Suprapubic skin (tissue), 4 donors: Measurements from ENCODE around the gene NOS1AP. TPM values are rescaled to one million over a fixed set of nuclear protein-coding genes. Genes with fewer than 3 reads are reported as not detected.

Experiments
- DNase-seq, 2 donors: peaks; one replicate each; pipeline ENCODE4 v3.0.0-alpha.2; 2019; ENCODE audit warnings: low spot score in 2 of 2
- H3K27ac ChIP-seq: fragments of 200-600 bp; sonication (generic); one replicate; pipeline ENCODE4 v1.5.1; 2019
- H3K27me3 ChIP-seq: fragments of 200-600 bp; sonication (generic); one replicate; pipeline ENCODE4 v1.5.1; 2019
- H3K36me3 ChIP-seq: fragments of 200-600 bp; sonication (generic); one replicate; pipeline ENCODE4 v1.5.1; 2019
- H3K4me1 ChIP-seq: fragments of 200-600 bp; sonication (generic); one replicate; pipeline ENCODE4 v1.5.1; 2019
- H3K4me3 ChIP-seq: fragments of 200-600 bp; sonication (generic); one replicate; pipeline ENCODE4 v1.5.1; 2019; ENCODE audit warnings: mild to moderate bottlenecking
- H3K9me3 ChIP-seq: fragments of 200-600 bp; sonication (generic); one replicate; pipeline ENCODE4 v1.5.1; 2019
- EP300 ChIP-seq: sonication (generic); formaldehyde crosslinking; IDR thresholded peaks from one replicate; pipeline ENCODE4 v1.6.1; 2017; ENCODE audit warnings: antibody characterized with exemption
- POLR2A ChIP-seq, 2 donors: fragments of 450-650 bp; IDR thresholded peaks; one replicate each; pipeline ENCODE4 v1.6.1; 2017; ENCODE audit warnings: antibody characterized with exemption in 2 of 2, mild to moderate bottlenecking in 2 of 2, moderate library complexity in 2 of 2
- POLR2AphosphoS5 ChIP-seq, 3 donors: sonication (generic); formaldehyde crosslinking; IDR thresholded peaks; one replicate each; pipeline ENCODE4 v1.6.1; 2017; ENCODE audit warnings: antibody characterized with exemption in 3 of 3
- WGBS: methylation state at CpG from one replicate; pipeline ENCODE4 v1.1.5; 2018; 5-methylcytosine and 5-hydroxymethylcytosine counted together
- total RNA-seq, 4 donors: library from RNA; depleted of rRNA; stranded (reverse); fragments of >200 nt; gene quantifications; one replicate each; pipeline ENCODE4 v1.1.0, GENCODE V29; 2016
- TF ChIP-seq, protein P1 (sequence below), 2 donors: fragments of 200-600 bp in 1 of 2; fragments of 450-650 bp in 1 of 2; sonication (generic) in 1 of 2; IDR thresholded peaks; one replicate each; pipeline ENCODE4 v1.5.1; 2016 to 2019; ENCODE audit warnings: antibody characterized with exemption in 2 of 2, mild to moderate bottlenecking in 1 of 2, moderate library complexity in 1 of 2

The NOS1AP gene
- total RNA-seq, 4 donors from 2014 or later = 1.9 to 9.5 (median 3.3) TPM

DNA sequence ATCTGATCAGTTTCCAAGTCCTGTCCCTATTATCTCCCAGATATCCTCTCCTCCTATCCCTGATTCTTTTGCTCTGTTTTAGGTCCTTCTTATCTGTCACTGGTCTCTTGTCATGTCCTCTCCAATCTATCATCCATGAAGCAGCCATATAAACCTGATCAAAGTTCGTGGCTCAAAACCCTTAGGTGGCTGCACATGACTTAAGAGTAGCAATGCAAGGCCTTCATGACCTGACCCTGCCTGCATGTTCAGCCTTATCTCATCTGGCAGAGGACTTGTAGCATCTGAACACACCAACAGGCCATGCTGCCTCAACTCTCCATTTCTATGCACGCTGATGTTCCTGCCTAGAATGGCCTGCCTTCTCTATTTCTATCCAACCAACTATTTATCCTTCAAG lies 65.2 kb downstream of the NOS1AP start:
- TF ChIP-seq POLR2A (IDR thresholded peaks at IDR 0.05) (no peak), POLR2AphosphoS5 (IDR thresholded peaks at IDR 0.05) (no peak), EP300 (no peak)
- TF ChIP-seq, protein P1, sequence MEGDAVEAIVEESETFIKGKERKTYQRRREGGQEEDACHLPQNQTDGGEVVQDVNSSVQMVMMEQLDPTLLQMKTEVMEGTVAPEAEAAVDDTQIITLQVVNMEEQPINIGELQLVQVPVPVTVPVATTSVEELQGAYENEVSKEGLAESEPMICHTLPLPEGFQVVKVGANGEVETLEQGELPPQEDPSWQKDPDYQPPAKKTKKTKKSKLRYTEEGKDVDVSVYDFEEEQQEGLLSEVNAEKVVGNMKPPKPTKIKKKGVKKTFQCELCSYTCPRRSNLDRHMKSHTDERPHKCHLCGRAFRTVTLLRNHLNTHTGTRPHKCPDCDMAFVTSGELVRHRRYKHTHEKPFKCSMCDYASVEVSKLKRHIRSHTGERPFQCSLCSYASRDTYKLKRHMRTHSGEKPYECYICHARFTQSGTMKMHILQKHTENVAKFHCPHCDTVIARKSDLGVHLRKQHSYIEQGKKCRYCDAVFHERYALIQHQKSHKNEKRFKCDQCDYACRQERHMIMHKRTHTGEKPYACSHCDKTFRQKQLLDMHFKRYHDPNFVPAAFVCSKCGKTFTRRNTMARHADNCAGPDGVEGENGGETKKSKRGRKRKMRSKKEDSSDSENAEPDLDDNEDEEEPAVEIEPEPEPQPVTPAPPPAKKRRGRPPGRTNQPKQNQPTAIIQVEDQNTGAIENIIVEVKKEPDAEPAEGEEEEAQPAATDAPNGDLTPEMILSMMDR (IDR thresholded peaks at IDR 0.05) = no peak
- Histone ChIP-seq H3K27me3 (no peaks in the 10 kb centered on the region), H3K27ac (no peak overlapping the region)

DNA sequence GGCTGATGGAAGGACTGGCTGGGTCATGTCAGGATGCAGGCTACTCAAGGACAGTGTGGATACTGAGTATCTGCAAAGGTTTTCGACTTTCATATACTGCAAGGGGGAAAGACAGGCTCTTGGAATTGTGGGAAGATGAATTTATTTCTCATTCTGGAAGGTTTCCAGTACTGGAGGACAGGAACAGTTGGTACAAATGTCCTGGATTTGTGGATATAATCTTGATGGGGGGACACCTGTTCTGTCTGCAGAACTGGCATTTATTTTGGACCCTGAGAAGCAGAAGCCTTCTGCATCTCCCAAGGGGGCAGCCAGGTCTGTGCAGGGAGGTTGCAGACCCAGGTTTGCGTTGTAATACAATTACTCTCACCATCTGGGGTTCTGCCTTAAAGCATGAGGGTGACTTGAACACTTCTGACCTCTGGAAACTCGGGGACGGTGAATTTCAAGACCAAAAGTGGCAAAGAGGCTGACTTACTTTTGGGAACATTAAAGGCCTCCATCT lies 65.8 kb downstream of the NOS1AP start:
- no peaks in the 10 kb centered on the region for H3K27me3 ChIP-seq
- TF ChIP-seq POLR2AphosphoS5 (IDR thresholded peaks at IDR 0.05) = no peak
- no peak for TF ChIP-seq POLR2A (IDR thresholded peaks at IDR 0.05)
- TF ChIP-seq EP300 = no peak
- TF ChIP-seq, protein P1 (IDR thresholded peaks at IDR 0.05) = no peak

More for the DNA sequence above, 65.2 kb downstream of the NOS1AP start:
- 87% methylated on average over 2 of the region's 2 CpGs for WGBS
- Histone ChIP-seq H3K4me3 (no peak overlapping the region), H3K36me3 (no peaks in the 10 kb centered on the region), H3K9me3 (no peaks in the 10 kb centered on the region), H3K4me1 (no peaks in the 10 kb centered on the region)
- DNase-seq = no peak

DNA sequence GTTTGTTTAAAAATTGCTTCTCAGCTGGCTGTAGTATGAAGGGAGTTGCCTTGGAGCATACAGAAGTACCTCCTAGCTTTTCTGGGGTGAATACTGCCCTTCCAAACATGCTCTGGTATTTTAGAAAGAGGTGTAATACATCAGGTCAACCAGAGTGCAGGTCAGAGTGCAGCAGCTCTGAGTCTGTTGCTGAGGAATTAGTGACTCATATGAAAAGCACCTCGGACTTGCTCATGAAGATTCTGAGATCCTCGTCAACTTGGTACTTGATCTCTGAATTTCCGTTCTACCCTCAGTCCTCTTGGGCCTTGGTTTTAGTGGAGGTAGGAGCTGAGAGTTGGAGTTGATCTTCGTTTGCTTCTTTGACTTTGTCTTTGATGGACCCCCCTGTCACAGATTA lies 67.3 kb downstream of the NOS1AP start:
- TF ChIP-seq, protein P1 (IDR thresholded peaks at IDR 0.05) = no peak
- TF ChIP-seq POLR2AphosphoS5 (IDR thresholded peaks at IDR 0.05) (no peak), EP300 (no peak), POLR2A (IDR thresholded peaks at IDR 0.05) (no peak)
- H3K36me3 ChIP-seq = no peaks in the 10 kb centered on the region
- H3K27me3 ChIP-seq = no peaks in the 10 kb centered on the region
- no peak overlapping the region for H3K27ac ChIP-seq
- no peak for DNase-seq
- no peaks in the 10 kb centered on the region for H3K9me3 ChIP-seq
- no peak overlapping the region for H3K4me3 ChIP-seq
- no peaks in the 10 kb centered on the region for H3K4me1 ChIP-seq
- 79% methylated on average over 4 of the region's 4 CpGs for WGBS

More for the DNA sequence above, 65.8 kb downstream of the NOS1AP start:
- Histone ChIP-seq H3K9me3 (no peaks in the 10 kb centered on the region), H3K27ac (no peak overlapping the region), H3K4me3 (no peak overlapping the region), H3K4me1 (no peaks in the 10 kb centered on the region), H3K36me3 (no peaks in the 10 kb centered on the region)
- DNase-seq = no peak
- 96% methylated on average over 4 of the region's 4 CpGs for WGBS

DNA sequence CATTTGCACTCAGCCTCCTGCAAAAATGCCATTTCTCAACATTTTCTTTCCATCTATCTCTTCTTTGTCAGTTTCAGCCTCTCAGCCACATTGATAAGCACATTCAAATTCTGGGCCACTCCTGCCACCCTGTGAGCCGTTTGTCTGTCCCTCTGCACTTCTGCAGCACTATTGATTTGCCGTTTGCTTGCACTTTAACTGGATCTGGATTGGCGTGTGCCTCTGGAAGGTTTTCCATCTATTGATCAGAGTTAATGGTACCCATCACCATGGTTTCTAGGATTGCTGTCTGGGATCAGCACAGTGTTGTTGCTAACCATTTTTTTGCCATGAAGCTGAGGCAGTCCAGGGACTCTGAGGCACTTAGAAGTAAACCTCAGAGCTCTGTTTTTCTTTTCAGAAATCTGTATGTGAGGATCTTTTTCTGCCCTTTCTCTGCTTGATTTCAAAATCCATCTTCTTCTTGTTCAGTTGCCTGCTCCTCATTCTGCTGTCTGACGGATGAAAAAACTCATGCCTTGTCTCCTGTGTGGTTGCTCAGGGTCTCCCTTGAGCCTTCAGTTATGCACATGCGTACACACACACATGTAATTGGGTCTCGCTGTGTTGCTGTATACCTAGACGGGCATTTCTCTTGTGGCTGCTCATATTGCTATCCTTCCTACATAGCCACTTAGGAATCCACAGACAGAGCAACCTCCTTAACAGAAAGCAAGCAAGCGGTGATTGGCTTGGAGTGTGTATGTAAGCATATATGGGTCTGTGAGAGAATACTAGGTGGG lies 67.9 kb downstream of the NOS1AP start:
- no peaks in the 10 kb centered on the region for H3K36me3 ChIP-seq
- 84% methylated on average over 8 of the region's 8 CpGs for WGBS
- no peaks in the 10 kb centered on the region for H3K27me3 ChIP-seq
- no peak overlapping the region for H3K4me3 ChIP-seq
- no peaks in the 10 kb centered on the region for H3K9me3 ChIP-seq
- no peak for DNase-seq
- H3K4me1 ChIP-seq = no peaks in the 10 kb centered on the region
- TF ChIP-seq POLR2A (IDR thresholded peaks at IDR 0.05) = no peak
- no peak for TF ChIP-seq POLR2AphosphoS5 (IDR thresholded peaks at IDR 0.05)
- TF ChIP-seq, protein P1 (IDR thresholded peaks at IDR 0.05) = no peak
- no peak for TF ChIP-seq EP300
- no peak overlapping the region for H3K27ac ChIP-seq

DNA sequence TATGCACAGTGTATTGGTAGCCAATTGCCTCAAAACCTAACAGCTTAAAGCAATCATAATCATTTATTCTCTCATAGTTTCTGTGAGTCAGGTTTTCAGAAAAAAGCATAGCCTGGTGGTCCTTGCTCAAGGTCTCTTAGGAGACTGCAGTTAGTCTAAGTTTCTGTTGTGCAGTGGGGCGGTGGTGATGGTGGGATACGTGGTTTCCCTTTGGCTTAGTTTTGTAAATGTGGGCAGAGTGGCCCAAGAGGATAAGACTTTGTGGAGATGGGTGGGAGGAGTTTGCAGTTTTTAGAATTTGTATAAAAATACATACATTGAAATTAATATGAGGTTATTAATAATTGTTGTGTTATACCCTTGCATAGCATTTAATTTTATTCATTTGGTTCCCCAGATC lies 68.6 kb downstream of the NOS1AP start:
- H3K27ac ChIP-seq = no peak overlapping the region
- TF ChIP-seq, protein P1 (IDR thresholded peaks at IDR 0.05) = no peak
- TF ChIP-seq POLR2A (IDR thresholded peaks at IDR 0.05) (no peak), POLR2AphosphoS5 (IDR thresholded peaks at IDR 0.05) (no peak), EP300 (no peak)
- no peak overlapping the region for H3K4me3 ChIP-seq
- no peaks in the 10 kb centered on the region for H3K9me3 ChIP-seq
- H3K27me3 ChIP-seq = no peaks in the 10 kb centered on the region
- DNase-seq = no peak
- H3K36me3 ChIP-seq = no peaks in the 10 kb centered on the region
- WGBS = 94% methylated on average over 2 of the region's 2 CpGs
- H3K4me1 ChIP-seq = no peaks in the 10 kb centered on the region
